ENCODE measurements around the gene CDC5L. TPM values are rescaled to one million over a fixed set of nuclear protein-coding genes. Genes with fewer than 3 reads are reported as not detected.
A peak's percentile ranks its signal among the peaks of the same experiment; 100 is the strongest.

The CDC5L gene
- total and polyA plus RNA-seq, 2 experiments from 2014 or later: 27.0 to 32.5 TPM

DNA sequence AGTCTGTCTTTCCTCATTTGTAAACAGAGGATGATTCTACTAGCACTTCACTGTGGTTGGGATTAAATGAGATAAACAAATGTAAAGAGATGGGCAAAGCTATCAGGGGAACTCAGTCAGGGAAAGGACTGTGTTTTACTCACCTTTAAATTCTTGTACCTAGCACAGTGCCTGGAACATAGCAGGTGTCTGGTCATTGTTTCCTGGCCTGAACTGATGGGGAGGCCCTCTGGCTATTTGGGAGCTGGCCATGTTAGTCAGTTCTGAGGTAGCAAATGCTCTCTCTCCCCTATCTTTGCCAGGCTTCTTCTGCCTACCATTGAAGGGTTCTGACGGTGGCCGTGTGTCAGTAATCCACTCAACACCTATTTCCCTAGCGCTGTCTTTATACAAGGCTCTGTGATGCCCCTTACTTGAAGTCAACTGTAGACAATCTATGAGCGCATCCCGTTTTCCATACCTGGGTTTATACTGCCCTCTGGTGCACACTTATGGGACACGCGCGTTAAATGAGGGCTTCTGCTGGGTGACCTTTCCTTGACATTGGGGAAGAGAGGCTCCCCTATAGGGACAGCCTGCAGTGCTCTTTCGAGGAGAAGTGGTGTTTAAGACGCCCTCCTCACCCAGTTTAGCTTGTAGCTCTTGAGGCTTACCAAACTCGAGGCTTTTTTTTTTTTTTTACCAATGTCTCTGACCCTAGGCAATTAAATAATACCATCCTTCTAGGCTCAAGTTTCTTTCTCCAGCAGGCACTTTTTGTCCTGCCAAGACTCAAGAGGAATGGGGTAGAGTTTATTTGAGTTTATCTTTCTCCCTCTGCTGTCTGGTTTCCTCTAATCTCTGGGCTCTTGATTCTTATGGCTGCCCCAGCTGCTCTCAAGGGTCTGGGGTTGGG, 49.0 kb upstream of the CDC5L start:
- Histone ChIP-seq H3K4me3 (no peak overlapping the region), H3F3A (replicated peaks; ENCODE audit: low read depth) (no peaks in the 10 kb centered on the region), H3K27ac (ENCODE audit: low read depth) (no peak overlapping the region), H3K4me2 (no peak overlapping the region), H2AFZ (no peak overlapping the region), H3K36me3 (ENCODE audit: insufficient read depth) (no peaks in the 10 kb centered on the region), H4K20me1 (replicated peaks; ENCODE audit: insufficient read depth) (no peaks in the 10 kb centered on the region), H3K79me2 (replicated peaks; ENCODE audit: insufficient read depth) (no peaks in the 10 kb centered on the region), H3K4me1 (ENCODE audit: insufficient read depth) (peaks cover 18% of the 10 kb centered on the region; the same call in 1 of the 2 replicates), H3K27me3 (ENCODE audit: insufficient read depth) (peaks cover 20% of the 10 kb centered on the region), H3K9me2 (ENCODE audit: insufficient read depth) (0 out of 2 replicates have a peak, but pooled peaks cover 3% of the 10 kb centered on the region)
- H3K9me3 Mint-ChIP-seq: no peaks in the 10 kb centered on the region
- peaks cover 25% of the 10 kb centered on the region for H3K4me1 Mint-ChIP-seq
- TF ChIP-seq CREB1 (CRISPR knock-in tag; IDR thresholded peaks at IDR 0.05; ENCODE audit: low read depth) (peak; percentile 29; the same call in 1 of the 2 replicates), ZNF331 (CRISPR knock-in tag; IDR thresholded peaks at IDR 0.05; ENCODE audit: low read depth) (no peak), CTCF (conservative IDR thresholded peaks at IDR 0.05; ENCODE audit: low read depth in 2 of 2) (peak; percentile 91 to 96)
- TF ChIP-seq, protein P1, sequence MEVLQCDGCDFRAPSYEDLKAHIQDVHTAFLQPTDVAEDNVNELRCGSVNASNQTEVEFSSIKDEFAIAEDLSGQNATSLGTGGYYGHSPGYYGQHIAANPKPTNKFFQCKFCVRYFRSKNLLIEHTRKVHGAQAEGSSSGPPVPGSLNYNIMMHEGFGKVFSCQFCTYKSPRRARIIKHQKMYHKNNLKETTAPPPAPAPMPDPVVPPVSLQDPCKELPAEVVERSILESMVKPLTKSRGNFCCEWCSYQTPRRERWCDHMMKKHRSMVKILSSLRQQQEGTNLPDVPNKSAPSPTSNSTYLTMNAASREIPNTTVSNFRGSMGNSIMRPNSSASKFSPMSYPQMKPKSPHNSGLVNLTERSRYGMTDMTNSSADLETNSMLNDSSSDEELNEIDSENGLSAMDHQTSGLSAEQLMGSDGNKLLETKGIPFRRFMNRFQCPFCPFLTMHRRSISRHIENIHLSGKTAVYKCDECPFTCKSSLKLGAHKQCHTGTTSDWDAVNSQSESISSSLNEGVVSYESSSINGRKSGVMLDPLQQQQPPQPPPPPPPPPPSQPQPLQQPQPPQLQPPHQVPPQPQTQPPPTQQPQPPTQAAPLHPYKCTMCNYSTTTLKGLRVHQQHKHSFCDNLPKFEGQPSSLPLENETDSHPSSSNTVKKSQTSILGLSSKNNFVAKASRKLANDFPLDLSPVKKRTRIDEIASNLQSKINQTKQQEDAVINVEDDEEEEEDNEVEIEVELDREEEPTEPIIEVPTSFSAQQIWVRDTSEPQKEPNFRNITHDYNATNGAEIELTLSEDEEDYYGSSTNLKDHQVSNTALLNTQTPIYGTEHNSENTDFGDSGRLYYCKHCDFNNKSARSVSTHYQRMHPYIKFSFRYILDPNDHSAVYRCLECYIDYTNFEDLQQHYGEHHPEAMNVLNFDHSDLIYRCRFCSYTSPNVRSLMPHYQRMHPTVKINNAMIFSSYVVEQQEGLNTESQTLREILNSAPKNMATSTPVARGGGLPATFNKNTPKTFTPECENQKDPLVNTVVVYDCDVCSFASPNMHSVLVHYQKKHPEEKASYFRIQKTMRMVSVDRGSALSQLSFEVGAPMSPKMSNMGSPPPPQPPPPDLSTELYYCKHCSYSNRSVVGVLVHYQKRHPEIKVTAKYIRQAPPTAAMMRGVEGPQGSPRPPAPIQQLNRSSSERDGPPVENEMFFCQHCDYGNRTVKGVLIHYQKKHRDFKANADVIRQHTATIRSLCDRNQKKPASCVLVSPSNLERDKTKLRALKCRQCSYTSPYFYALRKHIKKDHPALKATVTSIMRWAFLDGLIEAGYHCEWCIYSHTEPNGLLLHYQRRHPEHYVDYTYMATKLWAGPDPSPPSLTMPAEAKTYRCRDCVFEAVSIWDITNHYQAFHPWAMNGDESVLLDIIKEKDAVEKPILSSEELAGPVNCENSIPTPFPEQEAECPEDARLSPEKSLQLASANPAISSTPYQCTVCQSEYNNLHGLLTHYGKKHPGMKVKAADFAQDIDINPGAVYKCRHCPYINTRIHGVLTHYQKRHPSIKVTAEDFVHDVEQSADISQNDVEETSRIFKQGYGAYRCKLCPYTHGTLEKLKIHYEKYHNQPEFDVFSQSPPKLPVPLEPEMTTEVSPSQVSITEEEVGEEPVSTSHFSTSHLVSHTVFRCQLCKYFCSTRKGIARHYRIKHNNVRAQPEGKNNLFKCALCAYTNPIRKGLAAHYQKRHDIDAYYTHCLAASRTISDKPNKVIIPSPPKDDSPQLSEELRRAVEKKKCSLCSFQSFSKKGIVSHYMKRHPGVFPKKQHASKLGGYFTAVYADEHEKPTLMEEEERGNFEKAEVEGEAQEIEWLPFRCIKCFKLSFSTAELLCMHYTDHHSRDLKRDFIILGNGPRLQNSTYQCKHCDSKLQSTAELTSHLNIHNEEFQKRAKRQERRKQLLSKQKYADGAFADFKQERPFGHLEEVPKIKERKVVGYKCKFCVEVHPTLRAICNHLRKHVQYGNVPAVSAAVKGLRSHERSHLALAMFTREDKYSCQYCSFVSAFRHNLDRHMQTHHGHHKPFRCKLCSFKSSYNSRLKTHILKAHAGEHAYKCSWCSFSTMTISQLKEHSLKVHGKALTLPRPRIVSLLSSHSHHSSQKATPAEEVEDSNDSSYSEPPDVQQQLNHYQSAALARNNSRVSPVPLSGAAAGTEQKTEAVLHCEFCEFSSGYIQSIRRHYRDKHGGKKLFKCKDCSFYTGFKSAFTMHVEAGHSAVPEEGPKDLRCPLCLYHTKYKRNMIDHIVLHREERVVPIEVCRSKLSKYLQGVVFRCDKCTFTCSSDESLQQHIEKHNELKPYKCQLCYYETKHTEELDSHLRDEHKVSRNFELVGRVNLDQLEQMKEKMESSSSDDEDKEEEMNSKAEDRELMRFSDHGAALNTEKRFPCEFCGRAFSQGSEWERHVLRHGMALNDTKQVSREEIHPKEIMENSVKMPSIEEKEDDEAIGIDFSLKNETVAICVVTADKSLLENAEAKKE (CRISPR knock-in tag; IDR thresholded peaks at IDR 0.05): no peak
- no peaks in the 10 kb centered on the region for H3K36me3 Mint-ChIP-seq (ENCODE audit: low read depth)
- DNase-seq (ENCODE audit: low spot score) (peak; percentile 92), ATAC-seq (peak; percentile 81)
- H3K27me3 Mint-ChIP-seq (ENCODE audit: insufficient read depth, low read depth, poor library complexity): peaks cover 10% of the 10 kb centered on the region
- H3K27ac Mint-ChIP-seq: no peak overlapping the region; the same call in 1 of the 2 replicates
- H3K4me3 Mint-ChIP-seq: no peak overlapping the region

Data from GM23338 (cell line).